Measurements from ENCODE around the gene MAML3.

Gene MAML3

GRCh38 chr4:139900964-139901376 is 253.0 kb downstream of the MAML3 start:
- DNase-seq (ENCODE audit: low read depth): no peak

GRCh38 chr4:139899346-139899745 is 254.6 kb downstream of the MAML3 start:
- DNase-seq (ENCODE audit: low read depth): no peak

- no peak for DNase-seq (ENCODE audit: low read depth)
Observed at GRCh38 chr4:139898293-139898692, 255.7 kb downstream of the MAML3 start.

- no peak for DNase-seq (ENCODE audit: low read depth)
Observed at GRCh38 chr4:139896091-139896604, 257.8 kb downstream of the MAML3 start.

GRCh38 chr4:139893801-139894200 is 260.2 kb downstream of the MAML3 start:
- DNase-seq (ENCODE audit: low read depth): no peak

- DNase-seq (ENCODE audit: low read depth): no peak
Observed at GRCh38 chr4:139892973-139893736, 260.8 kb downstream of the MAML3 start.

GRCh38 chr4:139890816-139891215 is 263.2 kb downstream of the MAML3 start:
- DNase-seq (ENCODE audit: low read depth): no peak

GRCh38 chr4:139889901-139890300 is 264.1 kb downstream of the MAML3 start:
- no peak for DNase-seq (ENCODE audit: low read depth)

- DNase-seq (ENCODE audit: low read depth): no peak
Observed at GRCh38 chr4:139889264-139889663, 264.7 kb downstream of the MAML3 start.

GRCh38 chr4:139887962-139888735 is 265.8 kb downstream of the MAML3 start:
- no peak for DNase-seq (ENCODE audit: low read depth)

GRCh38 chr4:139887376-139887802 is 266.6 kb downstream of the MAML3 start:
- DNase-seq (ENCODE audit: low read depth): no peak

GRCh38 chr4:139886798-139887197 is 267.2 kb downstream of the MAML3 start:
- DNase-seq (ENCODE audit: low read depth): no peak

GRCh38 chr4:139884438-139884837 is 269.5 kb downstream of the MAML3 start:
- no peak for DNase-seq (ENCODE audit: low read depth)

- DNase-seq (ENCODE audit: low read depth): no peak
Observed at GRCh38 chr4:139880841-139881240, 273.1 kb downstream of the MAML3 start.

GRCh38 chr4:139878050-139878449 is 275.9 kb downstream of the MAML3 start:
- no peak for DNase-seq (ENCODE audit: low read depth)

- DNase-seq (ENCODE audit: low read depth): no peak
Observed at GRCh38 chr4:139876337-139876941, 277.5 kb downstream of the MAML3 start.

GRCh38 chr4:139875411-139875825 is 278.6 kb downstream of the MAML3 start:
- DNase-seq (ENCODE audit: low read depth): no peak

- no peak for DNase-seq (ENCODE audit: low read depth)
Observed at GRCh38 chr4:139873111-139873860, 280.7 kb downstream of the MAML3 start.

- no peak for DNase-seq (ENCODE audit: low read depth)
Observed at GRCh38 chr4:139872274-139872673, 281.7 kb downstream of the MAML3 start.

- DNase-seq (ENCODE audit: low read depth): no peak
Observed at GRCh38 chr4:139869810-139870209, 284.2 kb downstream of the MAML3 start.

- no peak for DNase-seq (ENCODE audit: low read depth)
Observed at GRCh38 chr4:139866276-139866962, 287.6 kb downstream of the MAML3 start.
